Measurements from ENCODE around the gene TSPAN13. TPM values are rescaled to one million over a fixed set of nuclear protein-coding genes. Genes with fewer than 3 reads are reported as not detected.

The TSPAN13 gene
- total RNA-seq, 2 donors from 2014 or later: 34.9 to 51.2 TPM

DNA sequence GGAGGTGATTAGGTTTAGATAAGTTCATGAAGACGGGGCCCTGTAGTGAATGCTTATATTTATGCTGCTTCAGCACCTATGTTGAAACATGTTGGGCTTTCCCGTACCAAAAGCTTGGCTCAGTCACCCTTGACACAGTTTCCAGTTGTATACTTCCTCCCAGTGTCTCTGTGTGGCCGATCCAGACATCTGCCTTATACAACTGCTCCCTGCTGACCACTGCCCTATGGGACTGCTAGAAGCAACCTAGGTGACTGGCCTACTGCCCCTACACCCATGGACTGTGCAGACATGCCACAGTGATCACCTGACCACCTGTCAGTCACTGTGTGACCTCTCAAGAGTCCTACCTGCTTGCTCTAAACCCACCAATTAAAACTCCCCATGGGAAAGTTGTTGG is 22.6 kb upstream of the TSPAN13 start:
- no peaks in the 10 kb centered on the region for H3K27me3 ChIP-seq (ENCODE audit: control insufficient read depth, insufficient read depth, low read length, poor library complexity, severe bottlenecking)
- no peak overlapping the region for H3K9ac ChIP-seq (ENCODE audit: extremely low read depth, low read length, poor library complexity, severe bottlenecking)
- no peak overlapping the region for H3K4me3 ChIP-seq (ENCODE audit: low read length)
- Mint-ChIP-seq H3K27me3 (ENCODE audit: insufficient read depth) (no peaks in the 10 kb centered on the region), H3K27ac (no peak overlapping the region), H3K4me3 (no peak overlapping the region), H3K36me3 (ENCODE audit: low read depth) (no peaks in the 10 kb centered on the region), H3K9me3 (no peaks in the 10 kb centered on the region), H3K4me1 (peaks cover 11% of the 10 kb centered on the region)
- H3K9me3 ChIP-seq (ENCODE audit: control insufficient read depth, low read length): no peaks in the 10 kb centered on the region
- DNase-seq: no peak
- no peak overlapping the region for H3K27ac ChIP-seq (ENCODE audit: low read depth, low read length)
- H3K4me1 ChIP-seq (ENCODE audit: control insufficient read depth, insufficient read depth, low read length): no peaks in the 10 kb centered on the region
- 90 to 95% methylated on average over 3 of the region's 3 CpGs for WGBS, 2 experiments (ENCODE audit: insufficient coverage in 1 of 2, insufficient read length in 1 of 2)
- no peaks in the 10 kb centered on the region for H3K36me3 ChIP-seq (ENCODE audit: control insufficient read depth, insufficient read depth, low read length)
- TF ChIP-seq CTCF (conservative IDR thresholded peaks at IDR 0.05): no peak

DNA sequence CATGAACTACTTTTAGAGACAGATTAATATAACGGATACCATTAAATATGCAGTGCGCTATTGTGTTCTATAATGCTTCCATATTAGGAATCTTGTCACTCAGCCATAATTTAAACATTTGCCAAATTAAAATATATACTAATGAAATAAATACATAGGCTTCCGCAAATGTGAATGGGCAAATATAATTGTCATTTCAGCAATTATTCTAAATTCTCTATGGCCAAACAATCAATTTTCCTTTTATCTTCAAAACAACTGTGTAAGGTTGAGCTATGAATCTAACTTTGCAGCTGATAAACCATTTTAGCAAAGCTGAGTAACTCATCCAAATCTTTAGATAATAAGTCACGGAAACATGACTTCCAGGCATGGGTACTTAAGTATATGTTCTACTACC is 20.7 kb upstream of the TSPAN13 start:
- WGBS, 2 experiments (ENCODE audit: insufficient coverage in 1 of 2, insufficient read length in 1 of 2): 91% methylated on average over 4 of the region's 4 CpGs; no CpG with 5 or more reads in 1 of the 2 experiments
- no peak for DNase-seq
- Histone ChIP-seq H3K36me3 (ENCODE audit: control insufficient read depth, insufficient read depth, low read length) (no peaks in the 10 kb centered on the region), H3K9ac (ENCODE audit: extremely low read depth, low read length, poor library complexity, severe bottlenecking) (no peak overlapping the region), H3K4me3 (ENCODE audit: low read length) (no peak overlapping the region), H3K4me1 (ENCODE audit: control insufficient read depth, insufficient read depth, low read length) (no peaks in the 10 kb centered on the region), H3K27ac (ENCODE audit: low read depth, low read length) (no peak overlapping the region), H3K9me3 (ENCODE audit: control insufficient read depth, low read length) (no peaks in the 10 kb centered on the region), H3K27me3 (ENCODE audit: control insufficient read depth, insufficient read depth, low read length, poor library complexity, severe bottlenecking) (no peaks in the 10 kb centered on the region)
- Mint-ChIP-seq H3K4me1 (peaks cover 22% of the 10 kb centered on the region), H3K27ac (no peak overlapping the region), H3K9me3 (no peaks in the 10 kb centered on the region), H3K36me3 (ENCODE audit: low read depth) (no peaks in the 10 kb centered on the region), H3K27me3 (ENCODE audit: insufficient read depth) (no peaks in the 10 kb centered on the region), H3K4me3 (no peak overlapping the region)
- TF ChIP-seq CTCF (conservative IDR thresholded peaks at IDR 0.05): no peak

GRCh38 chr7:16734148-16734726 is 19.3 kb upstream of the TSPAN13 start:
- DNase-seq: no peak
- H3K36me3 ChIP-seq (ENCODE audit: control insufficient read depth, insufficient read depth, low read length): no peaks in the 10 kb centered on the region
- no peak for TF ChIP-seq CTCF (conservative IDR thresholded peaks at IDR 0.05)
- 86 to 93% methylated on average over 3 to 7 of the region's 7 CpGs for WGBS, 2 experiments (ENCODE audit: insufficient coverage in 1 of 2, insufficient read length in 1 of 2)
- H3K9me3 ChIP-seq (ENCODE audit: control insufficient read depth, low read length): no peaks in the 10 kb centered on the region
- peaks cover 3% of the 10 kb centered on the region for H3K4me1 ChIP-seq (ENCODE audit: control insufficient read depth, insufficient read depth, low read length)
- H3K9ac ChIP-seq (ENCODE audit: extremely low read depth, low read length, poor library complexity, severe bottlenecking): no peak overlapping the region
- Mint-ChIP-seq H3K36me3 (ENCODE audit: low read depth) (no peaks in the 10 kb centered on the region), H3K27ac (no peak overlapping the region), H3K4me1 (peaks cover 34% of the 10 kb centered on the region), H3K27me3 (ENCODE audit: insufficient read depth) (no peaks in the 10 kb centered on the region), H3K4me3 (no peak overlapping the region), H3K9me3 (no peaks in the 10 kb centered on the region)
- no peak overlapping the region for H3K27ac ChIP-seq (ENCODE audit: low read depth, low read length)
- H3K4me3 ChIP-seq (ENCODE audit: low read length): no peak overlapping the region
- H3K27me3 ChIP-seq (ENCODE audit: control insufficient read depth, insufficient read depth, low read length, poor library complexity, severe bottlenecking): no peaks in the 10 kb centered on the region
